Suppressor macrophage (primary cell): ENCODE data around the gene PTPRM.
A peak's percentile ranks its signal among the peaks of the same experiment; 100 is the strongest.

Experiments
- DNase-seq, 4 experiments: peaks; one replicate each; pipeline ENCODE4 v3.0.0-alpha.2; 2020 to 2022

Gene PTPRM

GRCh38 chr18:7629416-7629815 is 62.3 kb downstream of the PTPRM start:
- DNase-seq, result no peak

- no peak for DNase-seq
Observed at GRCh38 chr18:7630731-7631442, 63.8 kb downstream of the PTPRM start.

- DNase-seq, result peak in 1 of 4 experiments; percentile 7
Observed at GRCh38 chr18:7632152-7633098, 65.3 kb downstream of the PTPRM start.

- DNase-seq, result peak in 1 of 4 experiments; percentile 3
Observed at GRCh38 chr18:7633171-7633570, 66.1 kb downstream of the PTPRM start.

GRCh38 chr18:7635948-7636347 is 68.8 kb downstream of the PTPRM start:
- no peak for DNase-seq

- no peak for DNase-seq
Observed at GRCh38 chr18:7637269-7637668, 70.2 kb downstream of the PTPRM start.

- no peak for DNase-seq
Observed at GRCh38 chr18:7638321-7638720, 71.2 kb downstream of the PTPRM start.

- no peak for DNase-seq
Observed at GRCh38 chr18:7641813-7642212, 74.7 kb downstream of the PTPRM start.

- peak in 1 of 4 experiments; percentile 29 for DNase-seq
Observed at GRCh38 chr18:7642331-7642890, 75.3 kb downstream of the PTPRM start.

GRCh38 chr18:7645756-7646155 is 78.6 kb downstream of the PTPRM start:
- DNase-seq, result no peak

- no peak for DNase-seq
Observed at GRCh38 chr18:7646174-7646886, 79.2 kb downstream of the PTPRM start.

GRCh38 chr18:7647500-7647899 is 80.4 kb downstream of the PTPRM start:
- DNase-seq, result no peak

- no peak for DNase-seq
Observed at GRCh38 chr18:7657050-7657449, 89.9 kb downstream of the PTPRM start.

- no peak for DNase-seq
Observed at GRCh38 chr18:7657937-7658336, 90.8 kb downstream of the PTPRM start.

GRCh38 chr18:7658701-7659100 is 91.6 kb downstream of the PTPRM start:
- no peak for DNase-seq

- DNase-seq, result no peak
Observed at GRCh38 chr18:7661207-7661606, 94.1 kb downstream of the PTPRM start.

GRCh38 chr18:7662866-7663265 is 95.8 kb downstream of the PTPRM start:
- DNase-seq, result no peak

- DNase-seq, result no peak
Observed at GRCh38 chr18:7663366-7664312, 96.5 kb downstream of the PTPRM start.

- no peak for DNase-seq
Observed at GRCh38 chr18:7666195-7666776, 99.2 kb downstream of the PTPRM start.

- DNase-seq, result no peak
Observed at GRCh38 chr18:7668392-7668791, 101.3 kb downstream of the PTPRM start.

GRCh38 chr18:7669361-7669760 is 102.2 kb downstream of the PTPRM start:
- no peak for DNase-seq
